HEK293T (cell line): Measurements from ENCODE around the gene HNRNPAB.

Experiments used
- BHLHE40 ChIP-seq: fragments of 450-650 bp; IDR thresholded peaks from 2 replicates; pipeline ENCODE4 v1.6.1; 2016; ENCODE audit warnings: mild to moderate bottlenecking, moderate library complexity, borderline replicate concordance
- ELF4 ChIP-seq: fragments of 450-650 bp; IDR thresholded peaks from 2 replicates; pipeline ENCODE4 v1.6.1; 2017; ENCODE audit warnings: antibody characterized with exemption
- FOXK2 ChIP-seq: fragments of 450-650 bp; IDR thresholded peaks from 2 replicates; pipeline ENCODE4 v1.6.1; 2016; ENCODE audit warnings: mild to moderate bottlenecking
- FOXM1 ChIP-seq: fragments of 450-650 bp; IDR thresholded peaks from 2 replicates; pipeline ENCODE4 v1.6.1; 2017; ENCODE audit warnings: mild to moderate bottlenecking, borderline replicate concordance
- PKNOX1 ChIP-seq: fragments of 450-650 bp; IDR thresholded peaks from 2 replicates; pipeline ENCODE4 v1.6.1; 2016
- SP1 ChIP-seq: fragments of 450-650 bp; IDR thresholded peaks from 2 replicates; pipeline ENCODE4 v1.6.1; 2017
- SUZ12 ChIP-seq: fragments of 450-650 bp; IDR thresholded peaks from 2 replicates; pipeline ENCODE4 v1.6.1; 2016; ENCODE audit warnings: mild to moderate bottlenecking
- TARDBP ChIP-seq: fragments of 450-650 bp; IDR thresholded peaks from 2 replicates; pipeline ENCODE4 v1.6.1; 2016
- ZNF384 ChIP-seq: fragments of 450-650 bp; IDR thresholded peaks from 2 replicates; pipeline ENCODE4 v1.6.1; 2016

- TF ChIP-seq SUZ12 = no peak
- no peak for TF ChIP-seq BHLHE40
- no peak for TF ChIP-seq PKNOX1
- no peak for TF ChIP-seq ELF4
- no peak for TF ChIP-seq ZNF384
- no peak for TF ChIP-seq SP1
- TF ChIP-seq TARDBP = no peak
- TF ChIP-seq FOXK2 = no peak
- no peak for TF ChIP-seq FOXM1
Measured at GRCh38 chr5:178201927-178202235, 2.5 kb upstream of the HNRNPAB start.
